SK-N-SH (cell line): ENCODE measurements around the gene SELPLG. TPM values are rescaled to one million over a fixed set of nuclear protein-coding genes. Genes with fewer than 3 reads are reported as not detected.

Source experiments
- CTCF ChIA-PET: fragments of 300-600, 350-600 bp; formaldehyde crosslinking; extraction: SDS; loops from one replicate; lab custom pipeline; 2021; lab: Yijun Ruan, JAX
- POLR2A ChIA-PET: fragments of 350-600 bp; sonication (Branson Sonifier 250); formaldehyde crosslinking; extraction: SDS; loops from one replicate; lab custom pipeline; 2020; ENCODE audit warnings: antibody characterized with exemption, inconsistent platforms; lab: Yijun Ruan, JAX
- DNase-seq: peaks from one replicate; pipeline ENCODE4 v3.0.0; 2012
- H2AFZ ChIP-seq: fragments of 200-600 bp; sonication (generic); 2 replicates; pipeline ENCODE4 v1.8.1; 2016; ENCODE audit warnings: antibody characterized with exemption, mild to moderate bottlenecking, low read depth
- H3F3A ChIP-seq: fragments of 200-600 bp; sonication (generic); replicated peaks from 2 replicates; pipeline ENCODE3; 2016; ENCODE audit warnings: antibody characterized with exemption, mild to moderate bottlenecking; ENCODE audit not compliant: insufficient read depth
- H3K27ac ChIP-seq, 2 experiments: fragments of 200-500 bp in 1 of 2; fragments of 200-600 bp in 1 of 2; sonication (Bioruptor generic) in 1 of 2; sonication (generic), shearing (Covaris generic) in 1 of 2; 2 replicates each; pipeline versions ENCODE4 v1.5.1 to v1.6.1; 2014 to 2016; ENCODE audit warnings: low read depth in 2 of 2, inconsistent platforms in 1 of 2, low read length in 1 of 2, mild to moderate bottlenecking in 1 of 2, mixed read lengths in 1 of 2
- H3K27me3 ChIP-seq: fragments of 200-600 bp; sonication (generic), shearing (Covaris generic); 2 replicates; pipeline ENCODE4 v1.6.1; 2016; ENCODE audit warnings: mixed run types; ENCODE audit not compliant: insufficient read depth
- H3K36me3 ChIP-seq, 2 experiments: fragments of 200-500 bp in 1 of 2; fragments of 200-600 bp in 1 of 2; sonication (Bioruptor generic) in 1 of 2; sonication (generic) in 1 of 2; replicated peaks in 1 of 2; 2 replicates each; pipeline versions ENCODE3 to v1.5.1; 2014 to 2016; ENCODE audit warnings: low read length in 1 of 2, mild to moderate bottlenecking in 1 of 2; ENCODE audit not compliant: insufficient read depth in 2 of 2, control insufficient read depth in 1 of 2
- H3K4me1 ChIP-seq, 2 experiments: fragments of 200-500 bp in 1 of 2; fragments of 200-600 bp in 1 of 2; sonication (Bioruptor generic) in 1 of 2; sonication (generic), shearing (Covaris generic) in 1 of 2; 2 replicates each; pipeline versions ENCODE4 v1.5.1 to v1.6.1; 2014 to 2016; ENCODE audit warnings: low read depth in 1 of 2, low read length in 1 of 2, mixed run types in 1 of 2; ENCODE audit not compliant: insufficient read depth in 2 of 2, control insufficient read depth in 1 of 2
- H3K4me2 ChIP-seq: fragments of 200-600 bp; sonication (generic), shearing (Covaris generic); 2 replicates; pipeline ENCODE4 v1.6.1; 2017; ENCODE audit warnings: mixed run types
- H3K4me3 ChIP-seq, 2 experiments: fragments of 200-500 bp in 1 of 2; fragments of 200-600 bp in 1 of 2; sonication (Bioruptor generic) in 1 of 2; sonication (generic), shearing (Covaris generic) in 1 of 2; 2 replicates each; pipeline versions ENCODE4 v1.5.1 to v1.8.1; 2014 to 2016; ENCODE audit warnings: low read depth in 2 of 2, inconsistent platforms in 1 of 2, low read length in 1 of 2, mild to moderate bottlenecking in 1 of 2, mixed read lengths in 1 of 2, moderate library complexity in 1 of 2
- H3K79me2 ChIP-seq: fragments of 200-600 bp; sonication (generic); 2 replicates; pipeline ENCODE4 v1.8.1; 2017; ENCODE audit warnings: mild to moderate bottlenecking; ENCODE audit not compliant: insufficient read depth
- H3K9ac ChIP-seq: fragments of 200-600 bp; sonication (generic); 2 replicates; pipeline ENCODE4 v1.6.1; 2017; ENCODE audit warnings: mixed run types
- H3K9me2 ChIP-seq: fragments of 200-600 bp; sonication (generic); 2 replicates; pipeline ENCODE4 v1.6.1; 2017; ENCODE audit warnings: mixed run types
- H3K9me3 ChIP-seq: fragments of 200-600 bp; sonication (generic); 2 replicates; pipeline ENCODE4 v1.6.1; 2017; ENCODE audit warnings: mixed run types, mild to moderate bottlenecking, moderate library complexity
- H4K20me1 ChIP-seq: fragments of 200-600 bp; sonication (generic); 2 replicates; pipeline ENCODE4 v1.6.1; 2017; ENCODE audit warnings: mild to moderate bottlenecking, mixed run types; ENCODE audit not compliant: insufficient read depth
- ELF1 ChIP-seq: IDR thresholded peaks from 2 replicates; pipeline ENCODE4 v1.4.0; 2012
- EP300 ChIP-seq, 2 experiments: IDR thresholded peaks; 2 replicates each; pipeline versions ENCODE4 v1.4.0 to v1.6.1; 2012; ENCODE audit warnings: borderline replicate concordance in 1 of 2, low read depth in 1 of 2, low read length in 1 of 2
- EZH2phosphoT487 ChIP-seq: fragments of 200-600 bp; sonication (generic); IDR thresholded peaks from 2 replicates; pipeline ENCODE4 v1.6.1; 2017; ENCODE audit warnings: low read depth, mixed run types, mild to moderate bottlenecking, antibody characterized with exemption, moderate library complexity, borderline replicate concordance
- IRF3 ChIP-seq: fragments of 150-350 bp; IDR thresholded peaks from 2 replicates; pipeline ENCODE4 v1.6.1; 2016; ENCODE audit warnings: mild to moderate bottlenecking, low read depth, low read length
- JUND ChIP-seq: IDR thresholded peaks from 2 replicates; pipeline ENCODE4 v1.4.0; 2012
- MEF2A ChIP-seq: IDR thresholded peaks from 2 replicates; pipeline ENCODE4 v1.4.0; 2012; ENCODE audit warnings: low read depth, borderline replicate concordance
- PBX3 ChIP-seq: IDR thresholded peaks from 2 replicates; pipeline ENCODE4; 2012
- POLR2AphosphoS5 ChIP-seq: IDR thresholded peaks from 2 replicates; pipeline ENCODE4 v1.6.1; 2012; ENCODE audit warnings: low read depth, low read length
- SIN3A ChIP-seq: IDR thresholded peaks from 2 replicates; pipeline ENCODE4 v1.6.1; 2012; ENCODE audit warnings: low read depth, mild to moderate bottlenecking, low read length, moderate library complexity, borderline replicate concordance
- TEAD4 ChIP-seq: IDR thresholded peaks from 2 replicates; pipeline ENCODE4 v1.4.0; 2012; ENCODE audit warnings: mild to moderate bottlenecking, borderline replicate concordance; ENCODE audit not compliant: insufficient read depth
- USF1 ChIP-seq: IDR thresholded peaks from 2 replicates; pipeline ENCODE4 v1.4.0; 2012; ENCODE audit warnings: low read depth, borderline replicate concordance
- USF2 ChIP-seq: fragments of 150-350 bp; IDR thresholded peaks from 2 replicates; pipeline ENCODE4 v1.6.1; 2017; ENCODE audit warnings: antibody characterized with exemption, low read length, low read depth, borderline replicate concordance
- YY1 ChIP-seq: IDR thresholded peaks from 2 replicates; pipeline ENCODE4 v1.4.0; 2012; ENCODE audit warnings: low read depth, mild to moderate bottlenecking
- ZBTB33 ChIP-seq: IDR thresholded peaks from 2 replicates; pipeline ENCODE4 v1.4.0; 2012; ENCODE audit warnings: low read depth, borderline replicate concordance
- WGBS: methylation state at CpG from one replicate; pipeline ENCODE4 v1.1.6; 2017; ENCODE audit warnings: low lambda C conversion rate; 5-methylcytosine and 5-hydroxymethylcytosine counted together
- polyA plus RNA-seq, 3 experiments: library from polyadenylated mRNA; depleted of rRNA; stranded (reverse); fragments of >200 nt; gene quantifications; 2 replicates each; pipeline ENCODE4 v1.2.3, GENCODE V29; 2012

Gene SELPLG
- polyA plus RNA-seq, 1 of the 3 experiments (the other 2 are of a cell fraction), result 2.8 TPM

GRCh38 chr12:108580531-108580930 lies 53.2 kb downstream of the SELPLG start:
- 48% methylated on average over 3 of the region's 3 CpGs for WGBS
- TF ChIP-seq ELF1 (no peak), ZBTB33 (no peak), MEF2A (no peak), POLR2AphosphoS5 (no peak), USF1 (no peak), JUND (no peak), PBX3 (no peak)
- no peak overlapping the region for H3K4me2 ChIP-seq
- H2AFZ ChIP-seq, result no peak overlapping the region
- no peaks in the 10 kb centered on the region for H4K20me1 ChIP-seq
- ChIA-PET CTCF (interaction anchor here (4.7 kb wide), 1 partner anchor 37 kb away, joined by 38 read pairs; no protein-coding TSS in a partner anchor), POLR2A (no interaction called here)
- H3K79me2 ChIP-seq, result no peaks in the 10 kb centered on the region
- H3K9ac ChIP-seq, result no peak overlapping the region
- H3K9me3 ChIP-seq, result no peaks in the 10 kb centered on the region
- H3K9me2 ChIP-seq, result no peaks in the 10 kb centered on the region
- H3K27ac ChIP-seq, result no peak overlapping the region
- H3F3A ChIP-seq, result no peaks in the 10 kb centered on the region
- no peak for DNase-seq
- H3K27me3 ChIP-seq, result no peaks in the 10 kb centered on the region
- no peaks in the 10 kb centered on the region for H3K36me3 ChIP-seq
- no peak overlapping the region for H3K4me3 ChIP-seq
- no peaks in the 10 kb centered on the region; a peak in 1 of 4 replicates for H3K4me1 ChIP-seq

GRCh38 chr12:108578813-108579212 lies 54.9 kb downstream of the SELPLG start:
- Histone ChIP-seq H3K9me2 (no peaks in the 10 kb centered on the region), H3F3A (no peaks in the 10 kb centered on the region), H3K4me1 (no peaks in the 10 kb centered on the region; a peak in 1 of 4 replicates), H3K4me2 (no peak overlapping the region), H4K20me1 (no peaks in the 10 kb centered on the region), H3K36me3 (no peaks in the 10 kb centered on the region), H3K9me3 (no peaks in the 10 kb centered on the region), H2AFZ (no peak overlapping the region), H3K27ac (no peak overlapping the region), H3K4me3 (no peak overlapping the region), H3K27me3 (no peaks in the 10 kb centered on the region), H3K9ac (no peak overlapping the region), H3K79me2 (no peaks in the 10 kb centered on the region)
- TF ChIP-seq EP300 (IDR thresholded peaks at IDR 0.05; ENCODE audit: borderline replicate concordance in 1 of 2, low read depth in 1 of 2, low read length in 1 of 2) (no peak), TEAD4 (no peak), SIN3A (no peak), YY1 (no peak), USF1 (no peak), IRF3 (no peak), USF2 (no peak), PBX3 (no peak), EZH2phosphoT487 (no peak), ZBTB33 (no peak)
- WGBS, result 91% methylated on average over 3 of the region's 3 CpGs
- POLR2A ChIA-PET, result no interaction called here
- CTCF ChIA-PET, result interaction anchor here (0.7 kb wide), 1 partner anchor 39 kb away, joined by 3 read pairs; no protein-coding TSS in a partner anchor
- DNase-seq, result no peak
